ENCODE data around the gene PTMS.

PTMS gene

DNA sequence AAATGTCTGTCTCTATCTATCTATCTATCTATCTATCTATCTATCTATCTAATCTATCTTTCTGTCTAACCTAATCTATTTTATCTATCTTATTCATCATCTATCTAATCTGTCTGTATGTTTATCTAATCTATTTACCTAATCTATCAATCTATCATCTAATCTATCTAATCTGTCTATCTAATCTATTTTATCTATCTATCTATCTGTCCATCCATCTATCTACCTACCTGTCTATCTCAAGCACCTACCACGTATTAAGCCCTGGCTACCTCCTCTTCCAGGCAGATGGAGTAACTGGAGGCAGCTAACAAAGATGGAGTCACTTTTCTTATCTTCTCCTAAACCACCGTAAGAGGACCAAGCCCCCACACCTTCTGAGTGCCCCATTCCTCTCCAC lies 28.9 kb downstream of the PTMS start:
- Histone ChIP-seq H3K9me3 (no peaks in the 10 kb centered on the region), H3K27me3 (no peaks in the 10 kb centered on the region), H3K4me1 (no peaks in the 10 kb centered on the region), H3K36me3 (no peaks in the 10 kb centered on the region), H3K4me3 (ENCODE audit: low read depth, low read length) (no peak overlapping the region)
- DNase-seq, result no peak
- TF ChIP-seq, protein P1, sequence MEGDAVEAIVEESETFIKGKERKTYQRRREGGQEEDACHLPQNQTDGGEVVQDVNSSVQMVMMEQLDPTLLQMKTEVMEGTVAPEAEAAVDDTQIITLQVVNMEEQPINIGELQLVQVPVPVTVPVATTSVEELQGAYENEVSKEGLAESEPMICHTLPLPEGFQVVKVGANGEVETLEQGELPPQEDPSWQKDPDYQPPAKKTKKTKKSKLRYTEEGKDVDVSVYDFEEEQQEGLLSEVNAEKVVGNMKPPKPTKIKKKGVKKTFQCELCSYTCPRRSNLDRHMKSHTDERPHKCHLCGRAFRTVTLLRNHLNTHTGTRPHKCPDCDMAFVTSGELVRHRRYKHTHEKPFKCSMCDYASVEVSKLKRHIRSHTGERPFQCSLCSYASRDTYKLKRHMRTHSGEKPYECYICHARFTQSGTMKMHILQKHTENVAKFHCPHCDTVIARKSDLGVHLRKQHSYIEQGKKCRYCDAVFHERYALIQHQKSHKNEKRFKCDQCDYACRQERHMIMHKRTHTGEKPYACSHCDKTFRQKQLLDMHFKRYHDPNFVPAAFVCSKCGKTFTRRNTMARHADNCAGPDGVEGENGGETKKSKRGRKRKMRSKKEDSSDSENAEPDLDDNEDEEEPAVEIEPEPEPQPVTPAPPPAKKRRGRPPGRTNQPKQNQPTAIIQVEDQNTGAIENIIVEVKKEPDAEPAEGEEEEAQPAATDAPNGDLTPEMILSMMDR (IDR thresholded peaks at IDR 0.05; ENCODE audit: low read depth, low read length), result no peak

DNA sequence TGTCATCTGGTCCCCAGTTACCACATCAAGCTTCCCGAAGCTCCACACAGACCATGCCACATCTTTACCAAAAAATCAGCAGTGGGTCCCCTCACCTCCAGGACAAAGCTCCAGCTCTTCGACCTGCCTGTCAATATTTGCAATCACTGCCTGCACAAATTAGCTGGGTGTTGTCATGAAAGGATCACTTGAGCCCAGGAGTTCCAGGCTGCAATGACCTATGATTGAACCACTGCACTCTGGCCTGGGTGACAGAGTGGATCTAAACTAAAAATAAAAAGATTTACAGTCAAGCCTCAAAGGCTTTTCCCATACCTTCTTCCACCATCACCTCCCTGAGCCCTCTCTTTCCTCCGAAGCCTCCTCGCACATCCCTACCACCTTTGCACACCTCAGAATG lies 30.4 kb downstream of the PTMS start:
- no peaks in the 10 kb centered on the region for H3K36me3 ChIP-seq
- no peaks in the 10 kb centered on the region for H3K27me3 ChIP-seq

DNA sequence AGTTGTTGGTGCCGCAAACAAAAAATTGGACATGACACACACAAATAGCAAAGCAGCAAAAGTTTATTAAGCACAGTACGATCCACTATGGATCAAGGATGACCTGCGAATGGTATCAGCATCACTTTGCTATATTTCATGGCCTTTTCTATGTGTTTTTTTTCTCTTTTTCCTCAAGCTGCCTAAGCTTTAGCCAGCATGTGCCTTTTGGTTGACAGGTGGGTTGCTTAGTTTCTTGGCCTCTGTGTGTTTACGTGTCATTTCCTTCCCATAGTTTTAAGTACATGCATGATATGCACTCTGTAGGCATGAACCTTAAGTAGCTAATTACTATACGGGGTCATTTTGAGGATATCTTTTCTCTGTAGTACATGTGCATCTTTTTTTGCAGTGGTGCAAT lies 33.0 kb downstream of the PTMS start:
- TF ChIP-seq, protein P1 (IDR thresholded peaks at IDR 0.05; ENCODE audit: low read depth, low read length), result no peak
- DNase-seq, result no peak
- no peak overlapping the region for H3K4me3 ChIP-seq (ENCODE audit: low read depth, low read length)
- H3K9me3 ChIP-seq, result no peaks in the 10 kb centered on the region
- no peaks in the 10 kb centered on the region for H3K36me3 ChIP-seq
- H3K4me1 ChIP-seq, result no peaks in the 10 kb centered on the region
- no peaks in the 10 kb centered on the region for H3K27me3 ChIP-seq

More for the DNA sequence above, 30.4 kb downstream of the PTMS start:
- TF ChIP-seq, protein P1 (IDR thresholded peaks at IDR 0.05; ENCODE audit: low read depth, low read length), result no peak
- H3K9me3 ChIP-seq, result no peaks in the 10 kb centered on the region
- no peak overlapping the region for H3K4me3 ChIP-seq (ENCODE audit: low read depth, low read length)
- no peak for DNase-seq
- no peaks in the 10 kb centered on the region for H3K4me1 ChIP-seq

DNA sequence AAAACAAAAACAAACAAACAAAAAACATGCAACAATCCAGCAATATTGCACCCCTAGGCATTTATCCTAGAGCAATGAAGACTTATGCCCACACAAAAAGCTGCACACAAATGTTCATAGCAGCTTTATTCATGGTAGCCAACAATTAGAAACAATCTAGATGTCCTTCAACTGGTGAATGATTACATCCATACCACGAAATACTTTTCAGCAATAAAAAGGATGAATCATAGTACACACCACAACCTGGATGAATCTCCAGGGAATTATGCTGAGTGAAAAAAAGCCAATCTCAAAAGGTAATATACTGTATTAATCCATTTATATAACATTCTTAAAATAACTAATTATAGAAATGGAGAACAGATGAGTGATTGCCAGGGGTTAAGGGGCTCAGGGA lies 41.0 kb downstream of the PTMS start:
- Histone ChIP-seq H3K36me3 (no peaks in the 10 kb centered on the region), H3K9me3 (no peaks in the 10 kb centered on the region), H3K27me3 (no peaks in the 10 kb centered on the region), H3K4me1 (no peaks in the 10 kb centered on the region), H3K4me3 (ENCODE audit: low read depth, low read length) (no peak overlapping the region)
- DNase-seq, result no peak
- TF ChIP-seq, protein P1 (IDR thresholded peaks at IDR 0.05; ENCODE audit: low read depth, low read length), result no peak

DNA sequence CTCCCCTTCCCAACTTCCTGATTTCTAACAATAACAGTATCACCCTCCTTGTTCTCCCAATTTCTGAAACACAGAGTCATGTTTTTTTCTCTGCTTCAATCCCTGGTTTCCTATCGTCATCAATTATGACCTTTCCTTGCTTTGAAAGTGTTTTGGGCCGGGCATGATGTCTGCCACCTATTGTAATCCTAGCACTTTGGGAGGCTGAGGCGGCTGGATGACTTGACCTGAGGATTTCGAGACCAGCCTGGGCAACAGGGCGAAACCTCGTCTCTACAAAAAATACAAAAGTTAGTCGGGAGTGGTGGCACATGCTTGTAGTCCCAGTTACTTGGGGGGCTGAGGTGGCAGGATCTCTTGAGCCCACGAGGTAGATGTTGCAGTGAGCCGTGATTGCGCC lies 42.9 kb downstream of the PTMS start:
- Histone ChIP-seq H3K27me3 (no peaks in the 10 kb centered on the region), H3K9me3 (no peaks in the 10 kb centered on the region), H3K4me1 (no peaks in the 10 kb centered on the region), H3K4me3 (ENCODE audit: low read depth, low read length) (no peak overlapping the region), H3K36me3 (no peaks in the 10 kb centered on the region)
- no peak for DNase-seq
- TF ChIP-seq, protein P1 (IDR thresholded peaks at IDR 0.05; ENCODE audit: low read depth, low read length), result no peak

DNA sequence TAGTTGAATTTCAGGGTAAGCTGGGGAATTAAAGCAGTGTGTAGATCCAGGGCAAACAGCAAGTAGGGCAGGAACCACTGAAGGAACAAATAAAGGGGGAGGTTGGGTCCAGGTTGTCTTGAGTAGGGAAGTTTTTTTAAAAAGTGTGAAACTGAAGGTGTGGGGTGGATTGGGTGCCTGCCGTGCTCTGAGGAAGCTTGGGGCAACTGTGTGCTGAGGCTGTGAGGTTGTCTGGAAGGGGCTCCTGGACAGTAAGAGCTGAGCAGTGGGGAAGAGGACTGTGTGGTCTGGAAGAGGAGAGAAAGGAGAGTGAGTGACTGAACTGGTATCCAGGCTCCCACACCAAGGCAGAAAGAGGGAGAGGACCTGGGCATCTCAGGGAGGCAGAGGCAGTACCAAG lies 44.6 kb downstream of the PTMS start:
- DNase-seq, result no peak
- TF ChIP-seq, protein P1 (IDR thresholded peaks at IDR 0.05; ENCODE audit: low read depth, low read length), result no peak

More for the DNA sequence above, 44.6 kb downstream of the PTMS start:
- no peak overlapping the region for H3K4me3 ChIP-seq (ENCODE audit: low read depth, low read length)
- no peaks in the 10 kb centered on the region for H3K27me3 ChIP-seq
- no peaks in the 10 kb centered on the region for H3K9me3 ChIP-seq
- no peaks in the 10 kb centered on the region for H3K4me1 ChIP-seq
- H3K36me3 ChIP-seq, result no peaks in the 10 kb centered on the region
